Common myeloid progenitor, CD34-positive (primary cell): Measurements from ENCODE around the gene GPC5.
"Not testable (repeated sequence)": the region's sequence is repeated elsewhere in the genome, so short reads cannot be mapped to it uniquely, and the experiment has no call there.

Experiments
- CTCF ChIA-PET: fragments of 350-600 bp; sonication (Branson Sonifier 250); formaldehyde crosslinking; loops from one replicate; lab custom pipeline; 2021; ENCODE audit warnings: antibody characterized with exemption; lab: Charles Lee
- POLR2A ChIA-PET: fragments of 350-600 bp; sonication (Branson Sonifier 250); formaldehyde crosslinking; loops from one replicate; lab custom pipeline; 2021; ENCODE audit warnings: antibody characterized with exemption; lab: Charles Lee
- DNase-seq, 3 donors: peaks; one replicate each; pipeline versions ENCODE4 v3.0.0 to v3.0.0-alpha.2; 2013
- H3K27ac ChIP-seq, 2 experiments: 1 replicate in 1 of 2; 2 replicates in 1 of 2; pipeline ENCODE4 v1.7.0; 2013; ENCODE audit warnings: inconsistent platforms in 2 of 2, low read length in 2 of 2, mild to moderate bottlenecking in 2 of 2, low read depth in 1 of 2, moderate library complexity in 1 of 2; ENCODE audit not compliant: severe bottlenecking in 2 of 2, insufficient read depth in 1 of 2, poor library complexity in 1 of 2
- H3K27me3 ChIP-seq, 5 experiments: replicated peaks in 2 of 5; 1 replicate in 3 of 5; 2 replicates in 2 of 5; pipeline versions ENCODE4 v1.6.1 to v1.7.0; 2013; ENCODE audit warnings: low read length in 4 of 5, mild to moderate bottlenecking in 2 of 5, moderate library complexity in 2 of 5, inconsistent platforms in 1 of 5; ENCODE audit not compliant: insufficient read depth in 5 of 5, control insufficient read depth in 4 of 5
- H3K36me3 ChIP-seq, 4 experiments: 1 replicate in 2 of 4; 2 replicates in 2 of 4; pipeline versions ENCODE4 v1.6.1 to v1.7.0; 2013; ENCODE audit warnings: low read length in 3 of 4, control low read depth in 1 of 4, mild to moderate bottlenecking in 1 of 4; ENCODE audit not compliant: control insufficient read depth in 4 of 4, insufficient read depth in 4 of 4
- H3K4me1 ChIP-seq, 4 experiments: 1 replicate in 3 of 4; 2 replicates in 1 of 4; pipeline versions ENCODE4 v1.6.1 to v1.7.1; 2013; ENCODE audit warnings: low read length in 3 of 4, mild to moderate bottlenecking in 3 of 4, control low read depth in 1 of 4, inconsistent platforms in 1 of 4, moderate library complexity in 1 of 4; ENCODE audit not compliant: control insufficient read depth in 4 of 4, insufficient read depth in 4 of 4; ENCODE audit errors: control extremely low read depth in 1 of 4
- H3K4me3 ChIP-seq, 7 experiments: 1 replicate in 4 of 7; 2 replicates in 3 of 7; pipeline versions ENCODE4 v1.5.1 to v1.7.0; 2013; ENCODE audit warnings: mild to moderate bottlenecking in 7 of 7, low read length in 6 of 7, moderate library complexity in 6 of 7, inconsistent platforms in 2 of 7, low read depth in 2 of 7, control low read depth in 1 of 7; ENCODE audit not compliant: insufficient read depth in 4 of 7, control insufficient read depth in 1 of 7; ENCODE audit errors: extremely low read depth in 1 of 7
- H3K9me3 ChIP-seq, 5 experiments: 1 replicate in 4 of 5; 2 replicates in 1 of 5; pipeline versions ENCODE4 v1.6.1 to v1.7.1; 2013; ENCODE audit warnings: low read length in 4 of 5, mild to moderate bottlenecking in 2 of 5, inconsistent platforms in 1 of 5, low read depth in 1 of 5, moderate library complexity in 1 of 5; ENCODE audit not compliant: control insufficient read depth in 4 of 5, insufficient read depth in 2 of 5; ENCODE audit errors: control extremely low read depth in 1 of 5
- WGBS: methylation state at CpG from one replicate; pipeline ENCODE4 v1.1.5; 2013; ENCODE audit not compliant: insufficient coverage; 5-methylcytosine and 5-hydroxymethylcytosine counted together

The GPC5 gene

DNA sequence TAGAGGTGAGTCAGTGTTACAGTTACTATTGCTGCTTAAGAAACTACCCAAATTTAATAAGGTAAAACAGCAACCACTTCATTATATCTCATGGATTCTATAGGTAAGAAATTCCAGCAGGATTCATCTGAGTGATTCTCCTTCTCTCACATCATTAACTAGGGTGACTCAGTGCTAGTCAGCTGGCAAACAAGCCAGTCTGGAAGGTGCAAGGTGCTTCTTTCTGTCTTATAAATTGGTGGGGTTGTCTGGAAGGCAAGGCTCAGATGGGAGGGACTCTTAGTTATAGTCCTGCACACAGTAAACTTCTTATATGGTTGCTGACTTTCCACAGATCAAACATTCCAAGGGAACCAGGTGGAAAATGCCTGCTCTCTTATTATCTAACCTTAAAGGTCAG, 484.5 kb downstream of the GPC5 start:
- Histone ChIP-seq H3K4me3 (no peak overlapping the region), H3K9me3 (peaks cover 0 to 2% (median 0%) of the 10 kb centered on the region in 5 experiments), H3K36me3 (no peaks in the 10 kb centered on the region), H3K4me1 (no peaks in the 10 kb centered on the region), H3K27ac (no peak overlapping the region), H3K27me3 (no peaks in the 10 kb centered on the region)
- CTCF ChIA-PET = no interaction called here
- no peak for DNase-seq
- POLR2A ChIA-PET = no interaction called here

DNA sequence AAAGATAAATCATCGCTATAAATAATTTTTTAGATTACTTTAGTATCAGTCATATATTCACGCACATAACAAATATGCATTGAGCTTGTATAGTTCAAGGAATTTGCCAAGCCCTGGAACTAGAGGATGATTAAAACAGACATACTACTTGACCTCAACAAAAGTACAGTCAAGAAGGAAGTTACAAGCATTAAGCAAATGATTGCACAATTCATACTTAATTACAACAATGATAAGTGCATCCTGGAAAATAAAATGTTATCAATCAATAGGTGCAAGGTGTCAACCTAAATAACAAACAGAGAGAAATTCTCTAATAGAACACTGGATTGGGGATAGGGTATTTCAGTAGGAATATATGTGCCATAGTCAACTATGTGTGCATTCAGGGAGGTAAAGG, 491.2 kb downstream of the GPC5 start:
- Histone ChIP-seq H3K4me1 (peaks cover 0 to 5% (median 2%) of the 10 kb centered on the region in 4 experiments), H3K9me3 (peaks cover 0 to 2% (median 0%) of the 10 kb centered on the region in 5 experiments), H3K36me3 (no peaks in the 10 kb centered on the region), H3K27ac (no peak overlapping the region), H3K27me3 (no peaks in the 10 kb centered on the region), H3K4me3 (no peak overlapping the region)
- ChIA-PET CTCF (no interaction called here), POLR2A (no interaction called here)
- no peak for DNase-seq
- WGBS = no CpG with 5 or more reads among the region's 2 CpGs

DNA sequence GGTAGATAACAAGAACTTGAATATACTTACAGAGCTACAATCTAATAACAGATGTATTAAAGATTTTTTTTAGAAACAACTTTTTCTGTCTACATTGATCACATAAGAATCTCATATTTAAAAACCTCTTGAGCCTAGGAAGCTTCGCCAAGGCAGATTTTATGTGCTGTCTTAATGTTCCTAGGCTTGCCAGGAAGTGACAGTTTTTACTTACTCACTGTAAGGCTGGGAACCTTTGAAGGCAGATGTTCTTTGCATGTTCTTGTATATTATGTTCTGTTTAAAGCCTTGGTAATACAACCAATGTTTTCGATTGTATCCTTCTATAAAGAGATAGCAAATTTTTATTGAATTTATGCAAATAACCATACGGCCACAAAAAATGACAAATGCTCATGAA, 492.7 kb downstream of the GPC5 start:
- H3K27ac ChIP-seq = peak overlapping the region; percentile 14 to 21
- DNase-seq = peak in 2 of 3 donors; percentile 29 to 51
- CTCF ChIA-PET = no interaction called here
- no peaks in the 10 kb centered on the region for H3K27me3 ChIP-seq
- no peak overlapping the region for H3K4me3 ChIP-seq
- H3K36me3 ChIP-seq = no peaks in the 10 kb centered on the region
- POLR2A ChIA-PET = no interaction called here
- H3K4me1 ChIP-seq = peaks cover 0 to 5% (median 2%) of the 10 kb centered on the region in 4 experiments
- peaks cover 0 to 2% (median 0%) of the 10 kb centered on the region in 5 experiments for H3K9me3 ChIP-seq
- WGBS = 20% methylated on average over 1 of the region's 3 CpGs

DNA sequence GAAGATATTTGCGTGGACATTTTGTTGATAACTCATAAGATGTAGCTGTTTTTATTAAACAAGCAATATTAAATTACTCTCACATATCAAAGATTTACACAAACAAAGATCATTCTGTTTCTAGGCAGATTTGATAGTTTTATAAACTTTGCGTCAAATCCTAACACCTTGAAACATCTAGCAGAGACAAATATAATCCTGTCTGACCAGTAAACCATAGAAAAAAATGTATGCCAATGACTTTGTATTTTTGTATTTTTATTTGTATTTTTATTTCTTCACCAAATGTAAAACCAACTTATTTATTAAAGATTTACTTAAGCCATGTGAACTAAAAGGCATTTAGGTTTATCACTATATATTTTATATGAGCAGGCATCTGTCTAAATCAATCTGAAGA, 494.6 kb downstream of the GPC5 start:
- POLR2A ChIA-PET = no interaction called here

DNA sequence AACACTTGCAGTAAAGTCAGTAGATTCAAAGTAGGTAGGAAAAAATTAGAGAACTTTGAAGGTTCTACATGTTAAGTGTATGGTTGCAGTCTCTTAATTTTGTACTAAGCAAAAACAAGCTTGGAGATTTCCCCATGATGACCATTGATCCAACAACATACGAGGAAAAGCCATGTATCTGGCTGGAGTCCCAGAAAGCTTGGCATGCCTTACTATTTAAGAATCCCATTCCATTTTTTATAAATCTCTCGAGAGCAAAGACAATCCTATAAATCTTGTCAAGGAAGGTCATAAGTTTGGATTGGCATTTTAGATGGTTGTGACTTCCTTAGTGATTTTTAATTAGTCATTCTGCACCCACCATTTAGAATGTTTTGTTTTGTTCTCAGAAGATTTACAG, 495.9 kb downstream of the GPC5 start:
- Histone ChIP-seq H3K9me3 (peaks cover 0 to 2% (median 0%) of the 10 kb centered on the region in 5 experiments), H3K27me3 (no peaks in the 10 kb centered on the region), H3K4me1 (peaks cover 0 to 12% (median 3%) of the 10 kb centered on the region in 4 experiments), H3K4me3 (no peak overlapping the region), H3K36me3 (no peaks in the 10 kb centered on the region), H3K27ac (no peak overlapping the region)
- POLR2A ChIA-PET = no interaction called here
- no peak for DNase-seq
- WGBS = 100% methylated on average over 1 of the region's 2 CpGs
- CTCF ChIA-PET = no interaction called here

More for the DNA sequence above, 494.6 kb downstream of the GPC5 start:
- Histone ChIP-seq H3K27ac (no peak overlapping the region), H3K9me3 (peaks cover 0 to 2% (median 0%) of the 10 kb centered on the region in 5 experiments), H3K4me3 (no peak overlapping the region), H3K27me3 (no peaks in the 10 kb centered on the region), H3K4me1 (peaks cover 0 to 5% (median 2%) of the 10 kb centered on the region in 4 experiments), H3K36me3 (no peaks in the 10 kb centered on the region)
- no CpG with 5 or more reads among the region's 2 CpGs for WGBS
- CTCF ChIA-PET = no interaction called here
- DNase-seq = no peak

DNA sequence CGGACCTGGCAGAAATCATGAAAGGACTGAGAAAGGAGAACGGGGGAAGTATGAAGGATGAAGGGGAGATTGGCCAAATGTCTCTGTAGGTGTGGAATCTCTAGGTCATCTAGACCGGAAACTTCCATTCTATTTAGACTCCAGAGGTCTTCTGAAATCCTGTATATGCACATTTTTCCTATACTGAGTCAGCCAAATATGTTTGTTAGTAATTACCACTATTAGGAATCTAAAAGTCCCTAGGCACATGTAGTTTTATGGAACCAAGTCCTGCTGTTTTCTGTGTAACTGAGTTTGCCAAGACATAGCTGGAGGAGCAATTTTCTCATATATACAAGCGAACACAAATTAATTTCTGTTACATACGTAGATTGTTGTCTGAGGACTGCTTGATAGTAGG, 498.1 kb downstream of the GPC5 start:
- Histone ChIP-seq H3K36me3 (no peaks in the 10 kb centered on the region), H3K4me3 (no peak overlapping the region), H3K9me3 (peaks cover 0 to 2% (median 0%) of the 10 kb centered on the region in 5 experiments), H3K27me3 (no peaks in the 10 kb centered on the region), H3K4me1 (peaks cover 0 to 12% (median 0%) of the 10 kb centered on the region in 4 experiments), H3K27ac (no peak overlapping the region)
- no peak for DNase-seq
- ChIA-PET CTCF (no interaction called here), POLR2A (no interaction called here)
- WGBS = 100% methylated on average over 1 of the region's 5 CpGs

DNA sequence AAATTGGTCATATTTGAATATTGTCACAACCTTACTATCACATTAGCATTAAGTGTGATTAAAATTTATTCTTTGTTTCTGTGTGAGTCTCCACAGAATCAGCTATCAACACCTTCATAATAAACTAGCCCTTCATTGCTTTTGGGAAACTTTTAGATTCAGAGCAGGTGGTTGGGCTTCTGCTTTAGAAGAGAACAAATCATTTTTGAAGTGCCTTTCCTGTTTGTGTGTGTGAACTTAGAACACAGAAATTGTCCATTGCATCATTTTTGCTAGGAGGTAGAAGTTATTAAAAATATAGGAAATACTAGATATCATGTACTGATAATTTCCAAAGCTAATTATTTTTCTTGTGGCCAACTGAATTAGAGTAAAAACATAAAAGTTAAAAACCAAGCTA, 500.6 kb downstream of the GPC5 start:
- H3K36me3 ChIP-seq, H3K4me3 ChIP-seq, H3K9me3 ChIP-seq, CTCF ChIA-PET, POLR2A ChIA-PET, H3K27me3 ChIP-seq: not testable (repeated sequence)
- peak overlapping the region in 1 of 2 experiments; percentile 43 for H3K27ac ChIP-seq
- H3K4me1 ChIP-seq = peaks cover 0 to 12% (median 0%) of the 10 kb centered on the region in 4 experiments
- DNase-seq = peak in 2 of 3 donors; percentile 48 to 70
